Bronchial epithelial cell (primary cell): ENCODE measurements around the gene LPGAT1. TPM values are rescaled to one million over a fixed set of nuclear protein-coding genes. Genes with fewer than 3 reads are reported as not detected.

Experiments used
- DNase-seq: peaks from one replicate; pipeline ENCODE4 v3.0.0-alpha.2; 2010; ENCODE audit warnings: low read depth
- FAIRE-seq: peaks from 2 replicates; lab custom pipeline; 2011; peaks lifted over from hg19 to GRCh38; lab: Jason Lieb, UNC
- H3K27me3 ChIP-seq: 2 replicates; pipeline ENCODE4 v1.5.1; 2011; ENCODE audit warnings: low read length; ENCODE audit not compliant: control insufficient read depth, insufficient read depth
- H3K36me3 ChIP-seq: 2 replicates; pipeline ENCODE4 v1.5.1; 2011; ENCODE audit warnings: low read length; ENCODE audit not compliant: control insufficient read depth, insufficient read depth
- H3K4me3 ChIP-seq: 2 replicates; pipeline ENCODE4 v1.5.1; 2011; ENCODE audit warnings: mild to moderate bottlenecking, low read depth, low read length, control low read depth
- total RNA-seq: library from RNA; depleted of rRNA; stranded (reverse); fragments of >200 nt; gene quantifications from 2 replicates; pipeline ENCODE4 v1.2.1, GENCODE V29; 2014
- TF ChIP-seq, protein P1 (sequence below): IDR thresholded peaks from 2 replicates; pipeline ENCODE4 v1.5.1; 2011; ENCODE audit warnings: mild to moderate bottlenecking, moderate library complexity, low read length, control low read depth, inconsistent platforms; ENCODE audit not compliant: insufficient read depth, severe bottlenecking

The LPGAT1 gene
- total RNA-seq, 1 donor from 2014 or later: 27.1 TPM

DNA sequence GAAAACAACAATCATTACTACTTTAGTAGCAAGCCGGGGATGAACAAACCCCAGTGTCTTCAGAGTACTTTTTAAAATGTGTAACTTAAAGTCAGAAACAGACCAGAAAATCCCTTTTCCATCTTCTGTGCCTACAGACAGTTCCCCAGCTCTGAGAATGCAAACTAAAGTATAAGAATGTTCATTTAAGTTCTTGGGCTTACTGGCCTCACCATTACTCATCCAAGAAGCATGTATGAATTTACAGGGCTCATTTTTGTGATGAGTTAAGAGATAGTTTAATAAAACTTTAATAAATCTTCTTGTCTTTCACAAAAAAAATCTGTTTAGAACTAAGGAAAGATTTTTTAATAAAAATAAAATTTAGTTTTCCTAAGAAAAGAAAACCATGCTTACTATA lies 4.6 kb downstream of the LPGAT1 start:
- FAIRE-seq (no peak), DNase-seq (peak; percentile 33)
- Histone ChIP-seq H3K27me3 (no peaks in the 10 kb centered on the region), H3K4me3 (no peak overlapping the region), H3K36me3 (no peaks in the 10 kb centered on the region)
- TF ChIP-seq, protein P1, sequence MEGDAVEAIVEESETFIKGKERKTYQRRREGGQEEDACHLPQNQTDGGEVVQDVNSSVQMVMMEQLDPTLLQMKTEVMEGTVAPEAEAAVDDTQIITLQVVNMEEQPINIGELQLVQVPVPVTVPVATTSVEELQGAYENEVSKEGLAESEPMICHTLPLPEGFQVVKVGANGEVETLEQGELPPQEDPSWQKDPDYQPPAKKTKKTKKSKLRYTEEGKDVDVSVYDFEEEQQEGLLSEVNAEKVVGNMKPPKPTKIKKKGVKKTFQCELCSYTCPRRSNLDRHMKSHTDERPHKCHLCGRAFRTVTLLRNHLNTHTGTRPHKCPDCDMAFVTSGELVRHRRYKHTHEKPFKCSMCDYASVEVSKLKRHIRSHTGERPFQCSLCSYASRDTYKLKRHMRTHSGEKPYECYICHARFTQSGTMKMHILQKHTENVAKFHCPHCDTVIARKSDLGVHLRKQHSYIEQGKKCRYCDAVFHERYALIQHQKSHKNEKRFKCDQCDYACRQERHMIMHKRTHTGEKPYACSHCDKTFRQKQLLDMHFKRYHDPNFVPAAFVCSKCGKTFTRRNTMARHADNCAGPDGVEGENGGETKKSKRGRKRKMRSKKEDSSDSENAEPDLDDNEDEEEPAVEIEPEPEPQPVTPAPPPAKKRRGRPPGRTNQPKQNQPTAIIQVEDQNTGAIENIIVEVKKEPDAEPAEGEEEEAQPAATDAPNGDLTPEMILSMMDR: no peak

DNA sequence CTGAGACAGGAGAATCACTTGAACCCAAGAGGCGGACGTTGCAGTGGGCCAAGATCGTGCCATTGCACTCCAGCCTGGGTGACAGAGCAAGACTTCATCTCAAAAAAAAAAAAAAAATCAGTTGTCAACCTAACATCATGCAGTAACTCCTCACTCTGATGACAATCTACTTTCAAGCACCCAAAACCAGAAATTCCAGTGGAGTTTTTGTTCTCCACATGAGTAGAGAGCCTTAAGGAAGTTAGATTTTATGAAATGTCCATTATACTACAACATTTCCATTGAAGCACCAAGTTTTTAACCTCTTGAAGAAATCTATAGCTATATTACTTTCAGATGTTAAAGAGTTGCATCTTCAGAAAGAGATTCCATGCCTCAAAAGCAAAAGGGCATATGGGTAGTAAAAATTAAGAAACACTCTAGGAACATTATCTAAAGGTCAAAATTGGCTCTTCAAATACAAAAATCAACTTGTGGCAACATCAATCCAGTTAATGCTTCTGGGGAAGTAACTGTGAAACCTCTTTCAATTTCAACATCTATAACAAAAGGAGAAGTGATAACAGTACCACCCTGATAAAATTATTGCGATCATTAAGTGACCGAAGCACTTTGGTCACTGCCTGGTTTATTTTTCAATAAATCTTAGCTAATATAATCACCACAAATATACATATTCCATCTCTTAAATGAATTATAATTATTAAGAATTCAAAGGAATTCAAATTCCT lies 7.7 kb downstream of the LPGAT1 start:
- TF ChIP-seq, protein P1: no peak
- Histone ChIP-seq H3K4me3 (no peak overlapping the region), H3K36me3 (no peaks in the 10 kb centered on the region), H3K27me3 (no peaks in the 10 kb centered on the region)
- no peak for FAIRE-seq
- DNase-seq: no peak

- Histone ChIP-seq H3K36me3 (peaks cover 1% of the 10 kb centered on the region), H3K4me3 (no peak overlapping the region), H3K27me3 (no peaks in the 10 kb centered on the region)
- DNase-seq (no peak), FAIRE-seq (no peak)
- TF ChIP-seq, protein P1: no peak
Observed at GRCh38 chr1:211816586-211816985, 14.0 kb downstream of the LPGAT1 start.

DNA sequence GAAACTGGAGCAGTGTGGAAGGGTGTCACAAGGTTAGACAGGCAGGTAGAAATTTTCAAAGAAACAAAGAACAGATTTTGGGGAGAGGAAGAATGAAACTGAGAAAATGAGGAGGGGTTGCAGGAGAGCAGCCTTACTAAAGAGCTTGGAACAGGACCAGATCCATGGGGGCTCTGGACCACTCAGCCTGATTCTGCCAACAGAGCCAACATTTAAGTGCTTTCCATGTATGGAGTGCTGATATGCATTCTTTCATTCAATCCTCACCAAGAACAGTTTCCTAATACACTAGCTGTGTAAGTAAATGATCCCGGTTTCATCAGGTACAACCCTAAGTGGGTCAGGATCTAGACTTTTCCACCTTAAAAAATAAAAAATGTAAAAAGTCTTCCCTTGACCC lies 16.2 kb downstream of the LPGAT1 start:
- H3K4me3 ChIP-seq: no peak overlapping the region
- peaks cover 1% of the 10 kb centered on the region for H3K36me3 ChIP-seq
- H3K27me3 ChIP-seq: no peaks in the 10 kb centered on the region
- FAIRE-seq (no peak), DNase-seq (no peak)
- TF ChIP-seq, protein P1: no peak

DNA sequence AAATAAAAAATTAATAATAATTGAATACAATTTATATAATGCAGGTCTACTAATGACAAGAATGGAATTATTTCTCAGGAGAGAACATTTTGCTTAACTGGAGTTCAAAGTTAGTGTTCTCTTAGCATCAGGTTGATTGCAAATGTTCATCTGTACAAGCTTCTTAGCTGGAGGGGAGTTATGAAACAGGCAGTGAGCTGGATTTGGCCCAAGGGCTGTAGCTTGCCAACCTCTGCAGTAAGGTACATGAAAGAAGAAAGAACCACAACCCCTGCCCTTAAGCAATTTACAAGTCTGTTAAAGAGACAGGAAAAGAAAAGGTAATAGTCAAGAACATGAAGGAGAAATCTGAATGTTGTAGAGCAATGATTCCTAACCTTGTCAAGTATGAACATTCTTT lies 17.0 kb downstream of the LPGAT1 start:
- Histone ChIP-seq H3K36me3 (peaks cover 1% of the 10 kb centered on the region), H3K4me3 (no peak overlapping the region), H3K27me3 (no peaks in the 10 kb centered on the region)
- FAIRE-seq: no peak
- DNase-seq: peak; percentile 11
- TF ChIP-seq, protein P1: no peak

DNA sequence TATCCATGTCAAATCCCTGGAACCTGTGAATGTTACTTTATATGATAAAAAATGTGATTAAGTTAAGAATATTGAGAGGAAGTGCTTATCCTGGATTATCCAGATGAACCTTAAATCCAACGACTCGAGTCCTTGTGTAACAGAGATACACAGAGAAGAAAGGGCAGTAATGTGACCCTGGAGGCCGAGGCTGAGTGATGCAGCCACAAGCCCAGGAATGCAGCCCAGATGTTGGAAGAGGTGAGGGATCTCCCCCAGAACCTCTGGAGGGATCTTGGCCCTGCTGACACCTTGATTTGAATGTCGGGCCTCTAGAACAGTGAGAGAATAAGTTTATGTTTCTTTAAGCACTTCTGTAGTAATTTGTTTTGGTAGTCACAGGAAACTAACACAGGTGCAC lies 18.0 kb downstream of the LPGAT1 start:
- no peak for FAIRE-seq
- no peak for DNase-seq
- no peaks in the 10 kb centered on the region for H3K27me3 ChIP-seq
- H3K36me3 ChIP-seq: peaks cover 1% of the 10 kb centered on the region
- no peak overlapping the region for H3K4me3 ChIP-seq
- TF ChIP-seq, protein P1: no peak
